GM12892 (cell line): ENCODE results near the gene BICD2.

Experiments used
- POLR2A ChIP-seq: IDR thresholded peaks from 2 replicates; pipeline ENCODE4 v1.6.1; 2011; ENCODE audit warnings: low read depth, low read length, control low read depth
- POLR2AphosphoS5 ChIP-seq: IDR thresholded peaks from 2 replicates; pipeline ENCODE4 v1.6.1; 2011; ENCODE audit warnings: low read depth, low read length, control low read depth
- TAF1 ChIP-seq: IDR thresholded peaks from 2 replicates; pipeline ENCODE4 v1.6.1; 2011; ENCODE audit warnings: low read depth, mild to moderate bottlenecking, control low read depth, low read length, borderline replicate concordance

GRCh38 chr9:92730897-92731296 is 33.7 kb downstream of the BICD2 start:
- TF ChIP-seq POLR2A: no peak
- TF ChIP-seq TAF1: no peak
- TF ChIP-seq POLR2AphosphoS5: no peak
